IMR-90 (cell line): ENCODE results near the gene SNX14. TPM values are rescaled to one million over a fixed set of nuclear protein-coding genes. Genes with fewer than 3 reads are reported as not detected.

ENCODE experiments used
- ATAC-seq: fragments of 200-7000 bp; cut with Tn5 transposase; 2 replicates; pipeline ENCODE4 v1.9.1; 2020; ENCODE audit warnings: low read depth, mild to moderate bottlenecking, moderate library complexity
- BruUV-seq: library from RNA; stranded (reverse); fragments of 400-500 nt; replicated peaks from 2 replicates; lab custom pipeline; 2021; lab: Mats Ljungman, UMichigan
- CTCF ChIA-PET: fragments of 300-600 bp; formaldehyde crosslinking; extraction: SDS; loops from one replicate; lab custom pipeline; 2021; ENCODE audit warnings: antibody characterized with exemption; lab: Yijun Ruan, JAX
- POLR2A ChIA-PET: fragments of 300-600 bp; sonication (Branson Sonifier 250); formaldehyde crosslinking; loops from one replicate; lab custom pipeline; 2022; ENCODE audit warnings: antibody characterized with exemption; ENCODE audit not compliant: unreplicated experiment; lab: Charles Lee
- DNase-seq: peaks from one replicate; pipeline ENCODE4 v3.0.0; 2013
- H2AFZ ChIP-seq: replicated peaks from 2 replicates; pipeline ENCODE3; 2013; ENCODE audit warnings: low read length, mild to moderate bottlenecking; ENCODE audit not compliant: poor library complexity
- H2AK5ac ChIP-seq: 2 replicates; pipeline ENCODE4 v1.6.1; 2013; ENCODE audit warnings: low read depth, low read length, inconsistent platforms
- H2AK9ac ChIP-seq: replicated peaks from 2 replicates; pipeline ENCODE3; 2013; ENCODE audit warnings: mild to moderate bottlenecking, low read depth, low read length, moderate library complexity; ENCODE audit not compliant: poor library complexity
- H2BK120ac ChIP-seq: 2 replicates; pipeline ENCODE4 v1.6.1; 2013; ENCODE audit warnings: low read depth, low read length, inconsistent platforms
- H2BK15ac ChIP-seq: 3 replicates; pipeline ENCODE4 v1.6.1; 2013; ENCODE audit warnings: low read depth, low read length, inconsistent platforms
- H2BK20ac ChIP-seq: 2 replicates; pipeline ENCODE4 v1.6.1; 2013; ENCODE audit warnings: low read depth, mild to moderate bottlenecking, inconsistent platforms, low read length, moderate library complexity
- H2BK5ac ChIP-seq: 2 replicates; pipeline ENCODE4 v1.6.1; 2013; ENCODE audit warnings: mild to moderate bottlenecking, low read depth, low read length, inconsistent platforms; ENCODE audit not compliant: poor library complexity, severe bottlenecking
- H3K14ac ChIP-seq: replicated peaks from 2 replicates; pipeline ENCODE4 v1.6.1; 2013; ENCODE audit warnings: low read depth, low read length, inconsistent platforms
- H3K18ac ChIP-seq: 2 replicates; pipeline ENCODE4 v1.6.1; 2013; ENCODE audit warnings: low read depth, low read length, control low read depth
- H3K23ac ChIP-seq: 2 replicates; pipeline ENCODE4 v1.6.1; 2013; ENCODE audit warnings: low read depth, low read length, inconsistent platforms
- H3K27ac ChIP-seq: 2 replicates; pipeline ENCODE4 v1.5.1; 2013; ENCODE audit warnings: mild to moderate bottlenecking, control low read depth, low read length; ENCODE audit not compliant: insufficient read depth
- H3K27me3 ChIP-seq: 2 replicates; pipeline ENCODE4 v1.6.1; 2013; ENCODE audit warnings: low read length; ENCODE audit not compliant: control insufficient read depth, insufficient read depth
- H3K36me3 ChIP-seq: 2 replicates; pipeline ENCODE4 v1.6.1; 2013; ENCODE audit warnings: low read length, mixed read lengths; ENCODE audit not compliant: control insufficient read depth, insufficient read depth
- H3K4ac ChIP-seq: 2 replicates; pipeline ENCODE4 v1.6.1; 2013; ENCODE audit warnings: low read depth, low read length, inconsistent platforms
- H3K4me1 ChIP-seq: 2 replicates; pipeline ENCODE4 v1.6.1; 2013; ENCODE audit warnings: low read length, mixed read lengths; ENCODE audit not compliant: control insufficient read depth, insufficient read depth
- H3K4me2 ChIP-seq: 2 replicates; pipeline ENCODE4 v1.6.1; 2013; ENCODE audit warnings: low read depth, mild to moderate bottlenecking, control low read depth, low read length, moderate library complexity
- H3K4me3 ChIP-seq: 2 replicates; pipeline ENCODE4 v1.5.1; 2013; ENCODE audit warnings: low read depth, mild to moderate bottlenecking, control low read depth, low read length, moderate library complexity; ENCODE audit not compliant: insufficient read depth
- H3K56ac ChIP-seq: 2 replicates; pipeline ENCODE4 v1.6.1; 2013; ENCODE audit warnings: low read length, inconsistent platforms; ENCODE audit not compliant: insufficient read depth; ENCODE audit errors: extremely low read depth
- H3K79me1 ChIP-seq, 2 experiments: 2 replicates each; pipeline ENCODE4 v1.6.1; 2013; ENCODE audit warnings: low read length in 2 of 2, inconsistent platforms in 1 of 2, low read depth in 1 of 2
- H3K9ac ChIP-seq: 2 replicates; pipeline ENCODE4 v1.6.1; 2013; ENCODE audit warnings: low read depth, low read length, control low read depth
- H3K9me1 ChIP-seq: 2 replicates; pipeline ENCODE4 v1.6.1; 2013; ENCODE audit warnings: low read length, inconsistent platforms; ENCODE audit not compliant: insufficient read depth
- H3K9me3 ChIP-seq: 2 replicates; pipeline ENCODE4 v1.6.1; 2013; ENCODE audit warnings: low read length; ENCODE audit not compliant: control insufficient read depth, insufficient read depth
- H4K20me1 ChIP-seq: 2 replicates; pipeline ENCODE4 v1.6.1; 2013; ENCODE audit warnings: low read length, inconsistent platforms; ENCODE audit not compliant: insufficient read depth
- H4K5ac ChIP-seq: 2 replicates; pipeline ENCODE4 v1.6.1; 2013; ENCODE audit warnings: mild to moderate bottlenecking, low read depth, low read length, control low read depth
- H4K8ac ChIP-seq, 2 experiments: 2 replicates each; pipeline ENCODE4 v1.6.1; 2013; ENCODE audit warnings: low read depth in 2 of 2, low read length in 2 of 2, control low read depth in 1 of 2, inconsistent platforms in 1 of 2
- H4K91ac ChIP-seq: 2 replicates; pipeline ENCODE4 v1.6.1; 2013; ENCODE audit warnings: low read depth, low read length, inconsistent platforms; ENCODE audit not compliant: insufficient read depth
- BHLHE40 ChIP-seq: fragments of 150-350 bp; IDR thresholded peaks from 2 replicates; pipeline ENCODE4 v1.6.1; 2016; ENCODE audit warnings: mild to moderate bottlenecking, low read depth, low read length
- CEBPB ChIP-seq: IDR thresholded peaks from 2 replicates; pipeline ENCODE4 v1.6.1; 2012; ENCODE audit warnings: low read depth, low read length, improper control_type of control experiment
- CHD1 ChIP-seq: IDR thresholded peaks from 2 replicates; pipeline ENCODE4 v1.6.1; 2012; ENCODE audit warnings: low read depth, low read length, improper control_type of control experiment
- CTCF ChIP-seq: conservative IDR thresholded peaks from 2 replicates; pipeline ENCODE4 v1.5.1; 2012; ENCODE audit warnings: mild to moderate bottlenecking, low read depth, low read length, improper control_type of control experiment
- ELK1 ChIP-seq: fragments of 150-350 bp; IDR thresholded peaks from 2 replicates; pipeline ENCODE4 v1.6.1; 2016; ENCODE audit warnings: low read depth, mild to moderate bottlenecking, low read length, moderate library complexity, borderline replicate concordance
- FOS ChIP-seq: fragments of 150-350 bp; IDR thresholded peaks from 2 replicates; pipeline ENCODE4 v1.6.1; 2016; ENCODE audit warnings: low read depth, low read length
- MAFK ChIP-seq: IDR thresholded peaks from 2 replicates; pipeline ENCODE4 v1.6.1; 2012; ENCODE audit warnings: low read depth, low read length, improper control_type of control experiment
- MAZ ChIP-seq: IDR thresholded peaks from 2 replicates; pipeline ENCODE4 v1.6.1; 2012; ENCODE audit warnings: low read depth, mild to moderate bottlenecking, low read length, improper control_type of control experiment, moderate library complexity, borderline replicate concordance
- MXI1 ChIP-seq: IDR thresholded peaks from 2 replicates; pipeline ENCODE4 v1.6.1; 2012; ENCODE audit warnings: low read depth, mild to moderate bottlenecking, low read length, moderate library complexity, borderline replicate concordance
- NFE2L2 ChIP-seq: fragments of 150-350 bp; IDR thresholded peaks from 2 replicates; pipeline ENCODE4 v1.6.1; 2016; ENCODE audit warnings: low read depth, mild to moderate bottlenecking, low read length
- POLR2A ChIP-seq: IDR thresholded peaks from 2 replicates; pipeline ENCODE4 v1.6.1; 2012; ENCODE audit warnings: mild to moderate bottlenecking, low read depth, low read length
- RAD21 ChIP-seq: IDR thresholded peaks from 2 replicates; pipeline ENCODE4 v1.6.1; 2012; ENCODE audit warnings: low read length, improper control_type of control experiment
- RCOR1 ChIP-seq: IDR thresholded peaks from 2 replicates; pipeline ENCODE4 v1.6.1; 2012; ENCODE audit warnings: mild to moderate bottlenecking, low read length, improper control_type of control experiment; ENCODE audit not compliant: insufficient replicate concordance
- RFX5 ChIP-seq: IDR thresholded peaks from 2 replicates; pipeline ENCODE4 v1.8.0; 2012; ENCODE audit warnings: low read depth, mild to moderate bottlenecking, low read length, moderate library complexity
- SMC3 ChIP-seq: fragments of 150-350 bp; IDR thresholded peaks from 2 replicates; pipeline ENCODE4 v1.6.1; 2016; ENCODE audit warnings: low read depth, mild to moderate bottlenecking, antibody characterized with exemption, low read length, moderate library complexity
- USF2 ChIP-seq: fragments of 150-350 bp; IDR thresholded peaks from 2 replicates; pipeline ENCODE4 v1.6.1; 2017; ENCODE audit warnings: mild to moderate bottlenecking, antibody characterized with exemption, low read length, low read depth
- WGBS, 2 experiments: methylation state at CpG; one replicate each; pipeline versions ENCODE4 v1.1.5 to v1.1.7; 2013; ENCODE audit warnings: missing lambda C conversion rate in 2 of 2; ENCODE audit not compliant: insufficient read length in 1 of 2; ENCODE audit errors: extremely low coverage in 2 of 2; 5-methylcytosine and 5-hydroxymethylcytosine counted together
- dilution Hi-C: fragments of 300-500 bp; cut with HindIII; formaldehyde crosslinking; loops from one replicate; pipeline ENCODE4 v1.14.3; 2018; ENCODE audit warnings: low sequenced_read_pairs; ENCODE audit not compliant: unreplicated experiment
- in situ Hi-C: fragments of 300-500 bp; cut with MboI; formaldehyde crosslinking; loops from 3 replicates; pipeline ENCODE4 v1.14.3; 2019; ENCODE audit warnings: low sequenced_read_pairs, inconsistent platforms, mixed read lengths
- intact Hi-C: fragments of 100-400 bp; cut with micrococcal nuclease; formaldehyde crosslinking; loops from 2 replicates; pipeline ENCODE4 v1.10.0; 2022
- polyA plus RNA-seq, 3 experiments: library from polyadenylated mRNA; depleted of rRNA; stranded (reverse); fragments of >200 nt; gene quantifications; 2 replicates each; pipeline ENCODE4 v1.2.3, GENCODE V29; 2012; ENCODE audit warnings: low replicate concordance in 1 of 3
- total RNA-seq: library from RNA; depleted of rRNA; stranded (reverse); fragments of >200 nt; gene quantifications from 2 replicates; pipeline ENCODE4 v1.2.3, GENCODE V29; 2012

The SNX14 gene
- total and polyA plus RNA-seq, 2 of the 4 experiments (the other 2 are of a cell fraction), result 39.9 to 61.8 TPM

GRCh38 chr6:85462673-85463072, 131.0 kb downstream of the SNX14 start:
- WGBS, 2 experiments, result no CpG with 5 or more reads among the region's 2 CpGs
- no TSS peak for BruUV-seq
- Histone ChIP-seq H3K9me3 (no peaks in the 10 kb centered on the region), H2AFZ (no peak overlapping the region), H3K27me3 (no peaks in the 10 kb centered on the region), H2BK5ac (peak overlapping the region; percentile 90), H3K36me3 (peaks cover 1% of the 10 kb centered on the region; the same call in 1 of the 2 replicates), H2AK5ac (peak overlapping the region; percentile 94), H3K18ac (peak overlapping the region; percentile 9; the same call in 1 of the 2 replicates), H2AK9ac (no peak overlapping the region), H3K79me1 (peaks cover 46 to 67% of the 10 kb centered on the region in 2 experiments), H3K14ac (peak overlapping the region; percentile 53), H2BK120ac (peak overlapping the region; percentile 97; the same call in 1 of the 2 replicates), H3K23ac (peak overlapping the region; percentile 50), H3K56ac (peak overlapping the region; percentile 8; the same call in 1 of the 2 replicates), H4K20me1 (peaks cover 24% of the 10 kb centered on the region), H3K4me1 (peaks cover 40% of the 10 kb centered on the region), H3K4ac (peak overlapping the region; percentile 77), H2BK20ac (0 out of 2 replicates have a peak overlapping the region, but pooled peaks have one; percentile 32), H3K4me2 (no peak overlapping the region), H4K8ac (peak overlapping the region; percentile 41 to 51; a peak in 3 of 4 replicates), H3K9ac (no peak overlapping the region; the same call in 1 of the 2 replicates), H2BK15ac (peak overlapping the region; percentile 79), H3K4me3 (no peak overlapping the region), H3K9me1 (peaks cover 44% of the 10 kb centered on the region), H3K27ac (no peak overlapping the region), H4K91ac (peak overlapping the region; percentile 41; the same call in 1 of the 2 replicates), H4K5ac (no peak overlapping the region)
- TF ChIP-seq SMC3 (no peak), FOS (no peak), CHD1 (no peak), MXI1 (no peak), RFX5 (no peak), RCOR1 (no peak), CTCF (no peak), CEBPB (no peak), MAFK (no peak), USF2 (no peak), ELK1 (no peak), BHLHE40 (no peak), RAD21 (no peak), POLR2A (no peak), MAZ (no peak), NFE2L2 (no peak)
- ATAC-seq, result no peak
- POLR2A ChIA-PET, result interaction anchor here (0.7 kb wide), 1 partner anchor 103 kb away, joined by 4 read pairs; no protein-coding TSS in a partner anchor
- CTCF ChIA-PET, result interaction anchor here (0.6 to 2.0 kb wide), 3 partner anchors 11 to 58 kb away, joined by 3 to 6 read pairs (median 4); no protein-coding TSS in a partner anchor
- intact Hi-C loops, result no loop called here
- DNase-seq, result no peak
- dilution Hi-C loops, result no loop called here
- in situ Hi-C loops, result no loop called here
